Measurements from ENCODE around the gene GFAP.

GFAP gene

GRCh38 chr17:44928136-44928535, 12.8 kb upstream of the GFAP start:
- H3K27me3 ChIP-seq (ENCODE audit: control insufficient read depth, insufficient read depth, low read length), result no peaks in the 10 kb centered on the region
- no peak overlapping the region for H3K27ac ChIP-seq
- H3K4me2 ChIP-seq (ENCODE audit: low read length), result no peak overlapping the region
- H2AFZ ChIP-seq, result no peak overlapping the region
- no peaks in the 10 kb centered on the region for H3K36me3 ChIP-seq (ENCODE audit: control insufficient read depth, insufficient read depth, low read length)
- no peak overlapping the region for H3K4me3 ChIP-seq (ENCODE audit: low read depth, low read length)
- H3K9me3 ChIP-seq (ENCODE audit: control insufficient read depth, low read length), result no peaks in the 10 kb centered on the region
- no peaks in the 10 kb centered on the region for H3K4me1 ChIP-seq
- H3K9ac ChIP-seq, result no peak overlapping the region
- H3K79me2 ChIP-seq, result no peaks in the 10 kb centered on the region
- no peak for TF ChIP-seq CTCF (IDR thresholded peaks at IDR 0.05)

- Histone ChIP-seq H3K4me1 (no peaks in the 10 kb centered on the region), H3K79me2 (no peaks in the 10 kb centered on the region), H3K36me3 (ENCODE audit: control insufficient read depth, insufficient read depth, low read length) (no peaks in the 10 kb centered on the region), H3K9ac (no peak overlapping the region), H3K27me3 (ENCODE audit: control insufficient read depth, insufficient read depth, low read length) (no peaks in the 10 kb centered on the region), H3K4me2 (ENCODE audit: low read length) (no peak overlapping the region), H3K27ac (no peak overlapping the region), H3K4me3 (ENCODE audit: low read depth, low read length) (no peak overlapping the region), H2AFZ (no peak overlapping the region), H3K9me3 (ENCODE audit: control insufficient read depth, low read length) (no peaks in the 10 kb centered on the region)
- no peak for TF ChIP-seq CTCF (IDR thresholded peaks at IDR 0.05)
Observed at GRCh38 chr17:44927696-44928095, 12.4 kb upstream of the GFAP start.

- no peak overlapping the region for H2AFZ ChIP-seq
- H3K4me1 ChIP-seq, result no peaks in the 10 kb centered on the region
- H3K4me3 ChIP-seq (ENCODE audit: low read depth, low read length), result no peak overlapping the region
- no peaks in the 10 kb centered on the region for H3K79me2 ChIP-seq
- H3K27me3 ChIP-seq (ENCODE audit: control insufficient read depth, insufficient read depth, low read length), result no peaks in the 10 kb centered on the region
- no peak for TF ChIP-seq CTCF (IDR thresholded peaks at IDR 0.05)
- no peaks in the 10 kb centered on the region for H3K36me3 ChIP-seq (ENCODE audit: control insufficient read depth, insufficient read depth, low read length)
- H3K9me3 ChIP-seq (ENCODE audit: control insufficient read depth, low read length), result no peaks in the 10 kb centered on the region
- no peak overlapping the region for H3K9ac ChIP-seq
- H3K4me2 ChIP-seq (ENCODE audit: low read length), result no peak overlapping the region
- no peak overlapping the region for H3K27ac ChIP-seq
Observed at GRCh38 chr17:44926821-44927525, 11.7 kb upstream of the GFAP start.

DNA sequence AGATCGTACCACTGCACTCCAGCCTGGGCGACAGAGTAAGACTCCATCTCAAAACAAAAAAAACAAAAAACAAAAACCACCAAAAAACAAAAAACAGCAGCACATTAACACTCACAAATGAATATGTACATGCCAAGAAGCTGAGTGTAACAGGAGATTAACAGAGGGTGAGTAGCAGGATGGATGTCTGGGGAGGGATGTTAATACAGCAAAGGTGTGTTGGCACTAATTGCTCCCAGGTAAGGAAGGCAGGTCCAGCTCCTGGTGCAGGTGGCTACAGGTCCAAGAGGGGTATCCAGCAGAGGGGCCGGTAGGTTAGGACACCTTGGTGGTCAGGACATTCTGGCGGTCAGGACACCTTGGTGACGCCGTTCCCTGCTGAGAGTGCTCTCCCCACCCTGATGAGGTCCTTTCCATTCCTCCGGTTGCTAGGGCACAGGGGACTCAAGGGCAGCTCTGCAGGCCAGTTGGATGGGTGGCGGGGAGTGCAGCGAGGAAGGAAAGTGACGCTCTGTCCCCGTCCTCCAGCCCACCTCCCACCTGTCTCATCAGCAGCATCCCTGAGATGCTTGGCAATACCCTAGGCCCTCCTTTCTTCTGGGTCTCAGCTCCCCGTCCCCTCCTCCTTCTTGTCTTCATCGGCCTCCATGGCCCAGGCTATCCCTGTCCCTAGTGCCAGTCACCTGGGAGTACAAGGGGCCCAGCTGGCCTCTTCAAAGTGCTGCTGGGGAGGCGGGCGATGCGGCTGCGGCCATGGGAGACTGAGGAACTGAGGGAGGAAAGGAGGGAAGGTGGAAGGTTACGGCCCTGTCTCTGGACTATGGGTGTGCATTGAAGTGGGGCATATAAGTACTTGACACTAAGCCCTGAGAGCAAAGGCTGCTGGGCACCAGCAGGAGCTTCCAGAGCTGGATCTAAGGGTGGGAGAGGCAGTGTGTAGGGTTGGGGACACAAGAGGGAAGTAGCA, 10.7 kb upstream of the GFAP start:
- Histone ChIP-seq H3K27me3 (ENCODE audit: control insufficient read depth, insufficient read depth, low read length) (no peaks in the 10 kb centered on the region), H3K4me1 (no peaks in the 10 kb centered on the region), H3K4me3 (ENCODE audit: low read depth, low read length) (no peak overlapping the region), H3K9me3 (ENCODE audit: control insufficient read depth, low read length) (no peaks in the 10 kb centered on the region), H2AFZ (no peak overlapping the region), H3K4me2 (ENCODE audit: low read length) (no peak overlapping the region), H3K79me2 (no peaks in the 10 kb centered on the region), H3K9ac (no peak overlapping the region), H3K36me3 (ENCODE audit: control insufficient read depth, insufficient read depth, low read length) (no peaks in the 10 kb centered on the region), H3K27ac (no peak overlapping the region)
- no peak for TF ChIP-seq CTCF (IDR thresholded peaks at IDR 0.05)
